Nephron (organoid): ENCODE results near the gene SH3RF1.

Experiments
- H3K27ac Mint-ChIP-seq, 3 experiments: 2 replicates each; pipeline ENCODE4 v1.8.0; 2020; ENCODE audit warnings: mixed read lengths in 3 of 3, mild to moderate bottlenecking in 2 of 3, moderate library complexity in 1 of 3
- H3K27me3 Mint-ChIP-seq: 2 replicates; pipeline ENCODE4 v1.8.0; 2021; ENCODE audit warnings: low read depth, mild to moderate bottlenecking, moderate library complexity, mixed read lengths
- H3K36me3 Mint-ChIP-seq: 2 replicates; pipeline ENCODE4 v1.8.0; 2020; ENCODE audit warnings: low read depth, mixed read lengths
- H3K4me1 Mint-ChIP-seq: 2 replicates; pipeline ENCODE4 v1.8.0; 2020; ENCODE audit warnings: mixed read lengths
- H3K4me3 Mint-ChIP-seq, 3 experiments: 2 replicates each; pipeline ENCODE4 v1.8.0; 2020; ENCODE audit warnings: mild to moderate bottlenecking in 3 of 3, mixed read lengths in 3 of 3, moderate library complexity in 2 of 3
- H3K9me3 Mint-ChIP-seq: 2 replicates; pipeline ENCODE4 v1.8.0; 2020; ENCODE audit warnings: mixed read lengths
- CTCF ChIP-seq, 3 experiments: fragments of 200-600 bp; sonication (generic); IDR thresholded peaks; one replicate each; pipeline ENCODE4 v1.5.0; 2021; ENCODE audit warnings: antibody characterized with exemption in 3 of 3; ENCODE audit not compliant: unreplicated experiment in 3 of 3

SH3RF1 gene

DNA sequence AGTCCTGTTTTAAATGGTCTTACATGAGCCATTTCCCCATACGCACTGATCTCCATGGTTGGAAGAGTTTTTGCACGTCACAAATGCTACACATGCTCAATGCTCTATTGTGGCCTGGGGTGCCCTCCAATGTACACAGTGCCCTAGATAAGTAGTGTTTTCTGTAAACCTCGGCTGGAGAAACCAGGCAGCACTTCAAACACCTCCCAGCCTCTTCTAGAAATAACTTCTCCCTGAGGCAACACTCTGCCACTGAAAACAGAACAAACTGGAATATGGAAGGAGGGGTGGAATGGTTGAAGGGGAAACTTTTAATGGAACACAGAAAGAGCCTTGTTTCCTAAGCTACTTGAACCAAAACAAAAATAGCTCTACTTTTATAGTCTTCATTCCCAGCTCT is 136.8 kb downstream of the SH3RF1 start:
- no peaks in the 10 kb centered on the region for H3K27me3 Mint-ChIP-seq
- H3K4me3 Mint-ChIP-seq: no peak overlapping the region
- H3K4me1 Mint-ChIP-seq: peaks cover 24% of the 10 kb centered on the region
- H3K36me3 Mint-ChIP-seq: peaks cover 63% of the 10 kb centered on the region
- TF ChIP-seq CTCF (IDR thresholded peaks at IDR 0.05; ENCODE audit: unreplicated experiment in 3 of 3): no peak
- H3K9me3 Mint-ChIP-seq: no peaks in the 10 kb centered on the region
- peak overlapping the region in 2 of 3 experiments; percentile 70 to 86 for H3K27ac Mint-ChIP-seq

GRCh38 chr4:169132561-169133305 is 138.0 kb downstream of the SH3RF1 start:
- H3K36me3 Mint-ChIP-seq: peaks cover 74% of the 10 kb centered on the region
- H3K9me3 Mint-ChIP-seq: no peaks in the 10 kb centered on the region
- H3K27ac Mint-ChIP-seq: no peak overlapping the region
- no peaks in the 10 kb centered on the region for H3K27me3 Mint-ChIP-seq
- no peak overlapping the region for H3K4me3 Mint-ChIP-seq
- H3K4me1 Mint-ChIP-seq: peaks cover 23% of the 10 kb centered on the region
- no peak for TF ChIP-seq CTCF (IDR thresholded peaks at IDR 0.05; ENCODE audit: unreplicated experiment in 3 of 3)

DNA sequence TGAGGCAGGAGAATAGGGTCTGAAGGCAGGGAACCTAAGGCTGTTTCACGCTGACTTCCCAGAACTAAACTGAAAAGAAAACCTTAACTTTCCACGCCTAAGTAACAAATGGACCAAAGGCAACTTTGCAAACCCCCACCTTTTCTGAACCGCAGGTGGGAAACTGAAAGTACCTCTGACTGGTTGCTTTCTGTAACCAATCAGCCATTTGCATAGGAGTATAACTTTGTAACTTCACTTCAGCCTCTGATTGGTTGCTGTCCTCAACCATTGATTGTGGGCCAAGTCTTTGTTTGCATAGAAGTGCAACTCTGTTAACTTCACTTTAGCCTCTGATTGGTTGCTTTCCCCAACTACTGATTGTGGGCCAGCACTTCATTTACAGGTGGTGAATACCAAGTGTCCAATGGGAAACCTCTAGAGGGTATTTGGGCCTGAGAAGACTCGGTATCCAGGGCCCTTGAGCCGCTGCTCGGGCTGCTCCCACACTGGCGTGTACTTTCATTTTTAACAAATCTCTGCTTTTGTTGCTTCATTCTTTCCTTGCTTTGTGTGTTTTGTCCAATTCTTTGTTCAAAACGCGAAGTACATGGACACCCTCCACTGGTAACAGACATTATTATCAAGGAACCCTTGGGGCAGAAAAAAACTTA is 139.1 kb downstream of the SH3RF1 start:
- Mint-ChIP-seq H3K4me1 (peaks cover 12% of the 10 kb centered on the region), H3K9me3 (no peaks in the 10 kb centered on the region), H3K36me3 (peaks cover 83% of the 10 kb centered on the region), H3K27ac (no peak overlapping the region), H3K27me3 (no peaks in the 10 kb centered on the region), H3K4me3 (no peak overlapping the region)
- TF ChIP-seq CTCF (IDR thresholded peaks at IDR 0.05; ENCODE audit: unreplicated experiment in 3 of 3): no peak

- H3K27me3 Mint-ChIP-seq: no peaks in the 10 kb centered on the region
- no peaks in the 10 kb centered on the region for H3K9me3 Mint-ChIP-seq
- H3K27ac Mint-ChIP-seq: peak overlapping the region in 2 of 3 experiments; percentile 70 to 72
- peaks cover 74% of the 10 kb centered on the region for H3K36me3 Mint-ChIP-seq
- H3K4me1 Mint-ChIP-seq: no peaks in the 10 kb centered on the region
- H3K4me3 Mint-ChIP-seq: no peak overlapping the region
- no peak for TF ChIP-seq CTCF (IDR thresholded peaks at IDR 0.05; ENCODE audit: unreplicated experiment in 3 of 3)
Measured at GRCh38 chr4:169128902-169129301, 141.9 kb downstream of the SH3RF1 start.

DNA sequence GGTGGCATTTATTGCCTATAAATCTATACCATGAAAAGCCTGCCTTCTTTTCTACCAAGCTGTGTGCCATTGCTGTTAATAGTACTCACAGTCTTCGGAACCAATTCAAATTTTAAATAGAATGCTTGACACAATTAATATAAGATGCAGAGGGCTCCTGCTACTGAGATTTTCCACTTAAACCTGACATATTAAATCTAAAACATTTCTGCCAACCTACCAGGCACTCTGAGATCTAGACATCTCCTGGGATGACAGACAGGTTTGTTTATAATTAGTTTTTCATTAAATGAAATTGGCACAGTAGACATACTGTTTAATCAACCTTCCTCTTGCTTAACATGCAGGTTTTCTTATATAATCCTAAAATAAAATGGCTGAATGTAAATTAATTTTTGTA is 143.4 kb downstream of the SH3RF1 start:
- peaks cover under 1% of the 10 kb centered on the region for H3K4me1 Mint-ChIP-seq
- no peak for TF ChIP-seq CTCF (IDR thresholded peaks at IDR 0.05; ENCODE audit: unreplicated experiment in 3 of 3)
- no peak overlapping the region for H3K27ac Mint-ChIP-seq
- no peaks in the 10 kb centered on the region for H3K27me3 Mint-ChIP-seq
- H3K9me3 Mint-ChIP-seq: no peaks in the 10 kb centered on the region
- peaks cover 64% of the 10 kb centered on the region for H3K36me3 Mint-ChIP-seq
- no peak overlapping the region for H3K4me3 Mint-ChIP-seq
